GM19240 (cell line): Measurements from ENCODE around the gene PLA2G4E.
A peak's percentile ranks its signal among the peaks of the same experiment; 100 is the strongest.

Experiments used
- DNase-seq: peaks from one replicate; pipeline ENCODE4 v3.0.0; 2011; ENCODE audit warnings: low spot score; ENCODE audit not compliant: insufficient read length

The PLA2G4E gene, protein sequence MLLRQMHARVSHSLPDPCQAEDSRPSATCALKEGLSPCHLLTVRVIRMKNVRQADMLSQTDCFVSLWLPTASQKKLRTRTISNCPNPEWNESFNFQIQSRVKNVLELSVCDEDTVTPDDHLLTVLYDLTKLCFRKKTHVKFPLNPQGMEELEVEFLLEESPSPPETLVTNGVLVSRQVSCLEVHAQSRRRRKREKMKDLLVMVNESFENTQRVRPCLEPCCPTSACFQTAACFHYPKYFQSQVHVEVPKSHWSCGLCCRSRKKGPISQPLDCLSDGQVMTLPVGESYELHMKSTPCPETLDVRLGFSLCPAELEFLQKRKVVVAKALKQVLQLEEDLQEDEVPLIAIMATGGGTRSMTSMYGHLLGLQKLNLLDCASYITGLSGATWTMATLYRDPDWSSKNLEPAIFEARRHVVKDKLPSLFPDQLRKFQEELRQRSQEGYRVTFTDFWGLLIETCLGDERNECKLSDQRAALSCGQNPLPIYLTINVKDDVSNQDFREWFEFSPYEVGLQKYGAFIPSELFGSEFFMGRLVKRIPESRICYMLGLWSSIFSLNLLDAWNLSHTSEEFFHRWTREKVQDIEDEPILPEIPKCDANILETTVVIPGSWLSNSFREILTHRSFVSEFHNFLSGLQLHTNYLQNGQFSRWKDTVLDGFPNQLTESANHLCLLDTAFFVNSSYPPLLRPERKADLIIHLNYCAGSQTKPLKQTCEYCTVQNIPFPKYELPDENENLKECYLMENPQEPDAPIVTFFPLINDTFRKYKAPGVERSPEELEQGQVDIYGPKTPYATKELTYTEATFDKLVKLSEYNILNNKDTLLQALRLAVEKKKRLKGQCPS

GRCh38 chr15:42020713-42021273 is at the start of gene PLA2G4E:
Gene PLA2G4E, minus strand, starts transcription at chr15:42021042. Its CDS starts 12 bp downstream, at chr15:42021030.
- no peak for DNase-seq

GRCh38 chr15:42070279-42070975 is 49.6 kb upstream of the PLA2G4E start:
- no peak for DNase-seq

- no peak for DNase-seq
Observed at GRCh38 chr15:42069496-42070278, 48.8 kb upstream of the PLA2G4E start.

GRCh38 chr15:42069025-42069424 is 48.2 kb upstream of the PLA2G4E start:
- DNase-seq: no peak

DNA sequence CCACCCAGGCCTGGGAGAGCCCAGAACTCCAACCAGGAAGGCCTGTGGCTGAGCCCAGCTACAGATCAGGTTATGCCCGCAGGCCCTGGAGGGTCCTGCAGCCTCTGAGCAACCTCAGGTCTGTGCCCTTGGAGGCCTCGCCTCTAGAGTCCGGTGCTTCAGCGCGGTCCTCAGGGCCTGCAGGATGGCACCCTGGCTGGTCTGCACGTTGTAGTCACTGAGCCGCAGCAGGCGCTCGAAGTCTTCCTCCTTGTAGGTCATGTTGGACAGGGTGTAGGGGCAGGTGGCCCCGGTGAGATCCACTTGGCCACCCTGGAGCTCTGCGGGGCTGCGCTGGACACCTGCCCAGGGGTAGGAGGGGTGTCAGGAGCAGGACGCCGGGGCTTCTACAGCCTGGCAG is 47.8 kb upstream of the PLA2G4E start:
- DNase-seq: no peak

GRCh38 chr15:42066764-42067415 is 46.0 kb upstream of the PLA2G4E start:
- DNase-seq: no peak

- no peak for DNase-seq
Observed at GRCh38 chr15:42065468-42065867, 44.6 kb upstream of the PLA2G4E start.

GRCh38 chr15:42065033-42065432 is 44.2 kb upstream of the PLA2G4E start:
- no peak for DNase-seq

GRCh38 chr15:42064271-42064670 is 43.4 kb upstream of the PLA2G4E start:
- DNase-seq: no peak

DNA sequence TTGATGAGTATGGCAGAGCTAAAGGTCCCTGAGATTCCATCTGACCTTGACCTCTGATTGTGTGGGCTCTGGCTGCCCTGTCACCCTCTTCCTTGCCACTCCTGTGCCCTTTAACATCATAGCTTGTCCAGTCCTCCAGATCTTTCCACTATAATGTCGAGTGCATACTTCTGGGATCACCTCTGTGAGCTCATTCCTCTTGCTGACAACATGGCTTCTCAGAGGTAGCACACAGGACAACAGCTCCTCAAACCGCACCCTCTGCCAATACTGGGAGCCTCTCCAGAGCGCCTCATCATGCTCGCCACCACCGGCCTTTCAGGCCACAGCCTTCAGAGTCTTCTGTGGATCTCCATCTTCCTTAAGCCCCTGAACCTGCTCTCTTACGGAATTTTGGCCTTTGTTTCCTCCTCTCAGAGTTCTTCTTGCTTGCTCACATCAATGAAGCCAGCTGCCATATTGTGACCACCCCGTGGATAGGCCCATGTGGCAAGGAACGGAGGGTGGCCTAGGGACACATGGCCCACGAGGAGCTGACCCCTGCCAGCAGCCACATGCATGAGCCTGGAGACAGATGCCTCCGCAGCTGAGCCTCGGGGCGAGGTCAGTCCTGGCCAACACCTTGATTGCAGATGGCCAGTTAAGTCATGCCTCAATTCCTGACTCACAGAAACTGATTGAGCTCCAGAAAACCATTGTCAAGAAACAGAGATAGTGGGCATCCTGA is 42.4 kb upstream of the PLA2G4E start:
- no peak for DNase-seq

DNA sequence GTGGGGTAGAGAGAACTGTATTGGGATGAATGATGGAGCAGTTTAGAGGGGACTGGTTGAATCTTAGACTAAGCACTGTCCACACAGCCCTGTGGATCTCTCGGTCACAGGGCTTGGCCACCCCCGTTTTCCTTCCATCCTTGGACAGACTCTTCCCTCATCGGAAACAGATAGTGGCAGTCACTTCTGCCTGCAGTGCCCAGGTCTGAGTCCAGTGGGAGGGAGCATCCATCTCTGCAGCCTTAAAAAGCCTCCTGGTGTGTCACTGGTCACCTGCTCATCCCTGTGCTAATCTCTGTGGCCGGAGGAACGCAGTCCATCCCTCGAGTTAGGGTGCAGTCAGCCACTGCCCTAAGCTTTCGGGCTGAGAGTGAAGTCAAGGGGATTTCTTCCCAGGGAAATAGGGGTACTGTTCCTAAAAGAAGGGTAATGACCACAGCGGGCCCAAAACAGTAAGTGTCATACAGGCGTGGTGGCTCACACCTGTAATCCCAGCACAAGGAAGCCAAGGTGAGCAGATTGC is 41.5 kb upstream of the PLA2G4E start:
- DNase-seq: no peak

DNA sequence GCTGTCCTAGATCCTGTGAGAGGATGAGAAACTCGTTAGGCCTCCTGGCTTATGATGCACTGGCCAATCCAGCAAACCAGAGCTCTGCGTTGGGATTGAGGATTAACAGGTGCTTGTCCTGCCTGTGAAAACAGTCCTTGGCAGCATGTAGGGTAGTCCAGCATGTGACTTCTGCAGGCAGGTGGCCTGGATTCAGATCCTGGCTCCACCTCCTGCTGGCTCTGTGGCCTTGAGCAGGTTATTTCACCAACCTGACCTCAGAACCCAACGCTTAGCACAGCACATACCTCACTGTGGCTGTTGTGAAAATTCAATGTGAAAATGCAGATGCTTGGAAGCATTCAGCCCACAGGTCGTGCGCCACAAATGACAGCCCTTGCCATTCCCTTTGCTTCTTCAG is 40.0 kb upstream of the PLA2G4E start:
- DNase-seq: no peak

DNA sequence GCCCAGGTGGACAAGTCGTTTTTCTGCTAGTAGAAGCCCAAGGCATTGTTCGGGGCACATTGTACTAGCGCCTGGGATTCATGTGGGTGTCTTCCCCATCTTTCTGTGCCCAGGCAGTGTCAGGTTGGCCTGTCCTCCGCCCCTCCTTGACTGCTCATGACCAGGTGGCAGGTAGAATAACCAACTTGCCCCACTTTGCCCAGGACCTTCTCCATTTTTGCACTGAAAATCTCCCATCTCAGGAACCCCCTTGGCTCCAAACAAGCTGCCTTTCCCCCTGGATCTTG is 39.6 kb upstream of the PLA2G4E start:
- no peak for DNase-seq

DNA sequence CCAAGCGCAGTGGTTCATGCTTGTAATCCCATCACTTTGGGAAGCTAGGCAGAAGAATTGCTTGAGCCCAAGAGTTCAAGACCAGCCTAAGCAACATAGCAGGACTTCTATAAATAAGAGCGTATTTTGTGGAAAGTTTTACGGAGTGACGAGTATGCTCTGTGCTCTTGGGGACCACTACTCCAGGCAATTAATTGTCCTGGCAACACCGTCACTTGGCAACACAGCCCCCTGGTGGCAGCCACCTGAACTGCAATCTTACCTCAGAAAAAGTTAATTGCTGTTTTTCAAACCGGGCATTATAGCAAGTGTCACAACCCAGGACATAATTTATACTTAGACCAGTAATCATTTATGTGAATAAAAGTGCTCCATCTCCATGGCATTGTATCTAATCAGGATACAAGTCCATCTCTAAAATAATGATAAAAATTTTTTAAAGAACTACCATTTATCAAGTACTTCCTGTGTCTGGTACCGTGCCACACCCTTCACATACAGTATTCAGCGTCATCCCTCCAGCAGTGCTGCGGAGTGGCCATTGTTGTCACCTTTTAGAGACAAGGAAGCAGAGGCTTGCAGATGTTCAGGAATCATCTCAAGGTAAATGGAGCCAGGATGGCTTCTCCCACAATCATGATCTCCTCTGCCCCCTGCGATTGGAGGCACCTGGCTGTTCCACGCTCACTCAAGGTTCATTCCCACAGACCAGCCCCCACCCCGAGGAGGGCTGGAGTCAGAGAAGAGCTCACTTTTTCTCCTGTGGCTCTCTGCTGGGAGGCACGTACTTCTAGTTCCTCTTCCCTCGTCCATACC is 39.0 kb upstream of the PLA2G4E start:
- no peak for DNase-seq

- no peak for DNase-seq
Observed at GRCh38 chr15:42058791-42059190, 37.9 kb upstream of the PLA2G4E start.

- no peak for DNase-seq
Observed at GRCh38 chr15:42057799-42058646, 37.2 kb upstream of the PLA2G4E start.

DNA sequence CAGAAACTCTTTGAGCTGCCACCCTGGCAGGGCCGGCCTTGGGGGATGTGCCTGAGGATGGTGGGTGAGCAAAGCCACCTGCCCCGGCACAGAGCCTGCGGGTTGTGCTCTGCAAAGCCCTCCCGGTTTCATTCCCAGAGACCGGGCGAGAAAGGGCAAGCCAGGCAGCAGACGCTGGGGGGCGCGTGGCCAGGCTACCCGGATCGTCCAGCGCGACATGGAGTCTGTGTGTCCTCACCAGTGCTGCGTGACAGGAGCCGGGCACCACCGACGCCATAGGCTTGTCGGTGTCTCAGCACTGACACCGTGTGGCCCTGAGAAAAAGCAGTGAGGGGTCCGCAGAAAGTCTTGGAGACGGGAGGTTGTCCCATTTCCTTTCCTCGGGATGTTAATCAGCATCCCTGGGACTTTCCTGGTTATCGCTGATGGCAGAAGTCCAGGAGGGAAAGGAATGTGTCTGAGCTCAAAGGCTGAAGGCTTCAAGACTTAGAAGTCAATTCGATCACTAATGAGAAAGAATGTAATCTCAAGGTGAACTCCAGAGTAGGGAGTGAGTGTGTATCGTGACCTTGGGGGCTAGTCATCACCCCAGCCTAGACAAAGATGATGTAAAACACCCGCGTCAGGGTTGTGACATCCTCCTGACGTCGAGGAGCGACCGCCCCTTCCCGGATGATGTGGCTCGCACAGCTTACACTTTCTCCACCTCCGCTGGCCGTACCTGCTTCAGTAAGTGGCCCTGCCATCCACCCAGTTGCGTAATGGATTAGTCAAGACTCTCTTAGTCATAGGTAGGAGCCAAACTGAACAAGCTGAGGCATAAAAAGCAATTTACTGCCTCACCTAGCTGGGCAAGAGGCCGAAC is 36.3 kb upstream of the PLA2G4E start:
- DNase-seq: peak; percentile 51
